OCI-LY7 (cell line): Measurements from ENCODE around the gene CRELD2.

Experiments used
- CTCF ChIP-seq: fragments of 200-600 bp; sonication (generic); conservative IDR thresholded peaks from 2 replicates; pipeline ENCODE4 v1.5.1; 2014; ENCODE audit warnings: mild to moderate bottlenecking, antibody characterized with exemption, low read length, moderate library complexity, mixed read lengths
- EZH2phosphoT487 ChIP-seq: fragments of 200-600 bp; sonication (generic); IDR thresholded peaks from 2 replicates; pipeline ENCODE4 v1.6.1; 2018; ENCODE audit warnings: low read depth, borderline replicate concordance, mild to moderate bottlenecking, mixed run types, antibody characterized with exemption, low read length, moderate library complexity, mixed read lengths

- TF ChIP-seq CTCF = no peak
- TF ChIP-seq EZH2phosphoT487 = no peak
Observed at GRCh38 chr22:49973018-49973961, 54.9 kb downstream of the CRELD2 start.
